ENCODE measurements around the gene SLC20A1.
A peak's percentile ranks its signal among the peaks of the same experiment; 100 is the strongest.

SLC20A1 gene

GRCh38 chr2:112626604-112627059, 19.1 kb upstream of the SLC20A1 start:
- DNase-seq (ENCODE audit: low spot score): peak; percentile 64

- no peak for DNase-seq (ENCODE audit: low spot score)
Measured at GRCh38 chr2:112627060-112628040, 18.4 kb upstream of the SLC20A1 start.

GRCh38 chr2:112629224-112629623, 16.5 kb upstream of the SLC20A1 start:
- DNase-seq (ENCODE audit: low spot score): no peak

- DNase-seq (ENCODE audit: low spot score): no peak
Measured at GRCh38 chr2:112629823-112630222, 15.9 kb upstream of the SLC20A1 start.

GRCh38 chr2:112630268-112630667, 15.5 kb upstream of the SLC20A1 start:
- no peak for DNase-seq (ENCODE audit: low spot score)

GRCh38 chr2:112633708-112634107, 12.0 kb upstream of the SLC20A1 start:
- DNase-seq (ENCODE audit: low spot score): no peak

- no peak for DNase-seq (ENCODE audit: low spot score)
Measured at GRCh38 chr2:112634153-112634873, 11.4 kb upstream of the SLC20A1 start.

GRCh38 chr2:112634874-112635157, 10.9 kb upstream of the SLC20A1 start:
- no peak for DNase-seq (ENCODE audit: low spot score)

GRCh38 chr2:112636605-112637288, 9.0 kb upstream of the SLC20A1 start:
- DNase-seq (ENCODE audit: low spot score): no peak

- no peak for DNase-seq (ENCODE audit: low spot score)
Measured at GRCh38 chr2:112637289-112637660, 8.5 kb upstream of the SLC20A1 start.

- no peak for DNase-seq (ENCODE audit: low spot score)
Measured at GRCh38 chr2:112639936-112640335, 5.8 kb upstream of the SLC20A1 start.

- DNase-seq (ENCODE audit: low spot score): no peak
Measured at GRCh38 chr2:112640467-112640799, 5.3 kb upstream of the SLC20A1 start.

GRCh38 chr2:112640800-112641675, 4.7 kb upstream of the SLC20A1 start:
- no peak for DNase-seq (ENCODE audit: low spot score)

- DNase-seq (ENCODE audit: low spot score): no peak
Measured at GRCh38 chr2:112641701-112642100, 4.0 kb upstream of the SLC20A1 start.

GRCh38 chr2:112642561-112642960, 3.2 kb upstream of the SLC20A1 start:
- DNase-seq (ENCODE audit: low spot score): no peak

GRCh38 chr2:112642966-112643365, 2.8 kb upstream of the SLC20A1 start:
- no peak for DNase-seq (ENCODE audit: low spot score)

GRCh38 chr2:112643488-112643887, 2.3 kb upstream of the SLC20A1 start:
- DNase-seq (ENCODE audit: low spot score): no peak

- no peak for DNase-seq (ENCODE audit: low spot score)
Measured at GRCh38 chr2:112644155-112644932, 1.4 kb upstream of the SLC20A1 start.

- DNase-seq (ENCODE audit: low spot score): no peak
Measured at GRCh38 chr2:112644933-112645309, 818 bp upstream of the SLC20A1 start.

- no peak for DNase-seq (ENCODE audit: low spot score)
Measured at GRCh38 chr2:112646102-112646719, 472 bp downstream of the SLC20A1 start.

Measured in putamen (tissue), 1 donor.